PC-9 (cell line): ENCODE results near the gene ZNF33B. TPM values are rescaled to one million over a fixed set of nuclear protein-coding genes. Genes with fewer than 3 reads are reported as not detected.

Experiments
- BruUV-seq: library from RNA; stranded (reverse); fragments of 400-500 nt; replicated peaks from 2 replicates; lab custom pipeline; 2021; lab: Mats Ljungman, UMichigan
- CTCF ChIA-PET: fragments of 300-600 bp; sonication (Branson Sonifier 250); formaldehyde crosslinking; loops from one replicate; lab custom pipeline; 2022; ENCODE audit warnings: antibody characterized with exemption; lab: Charles Lee
- POLR2A ChIA-PET: fragments of 300-600 bp; sonication (Branson Sonifier 250); formaldehyde crosslinking; loops from one replicate; lab custom pipeline; 2022; ENCODE audit warnings: antibody characterized with exemption; ENCODE audit not compliant: unreplicated experiment; lab: Charles Lee
- DNase-seq, 2 experiments: peaks; one replicate each; pipeline versions ENCODE4 v3.0.0 to v3.0.0-alpha.2; 2015 to 2022; ENCODE audit warnings: mixed read lengths in 1 of 2
- H2AFZ ChIP-seq: fragments of 200-600 bp; sonication (generic); 2 replicates; pipeline ENCODE4 v1.8.1; 2017; ENCODE audit warnings: antibody characterized with exemption
- H3F3A ChIP-seq: fragments of 200-600 bp; sonication (generic); 2 replicates; pipeline ENCODE4 v1.8.1; 2017; ENCODE audit warnings: antibody characterized with exemption, mild to moderate bottlenecking, low read depth; ENCODE audit not compliant: insufficient read depth
- H3K27ac ChIP-seq: fragments of 200-600 bp; sonication (generic); 2 replicates; pipeline ENCODE4 v1.6.1; 2016; ENCODE audit warnings: mixed run types
- H3K27me3 ChIP-seq: fragments of 200-600 bp; sonication (generic); 2 replicates; pipeline ENCODE4 v1.6.1; 2016; ENCODE audit warnings: low read depth, mixed run types; ENCODE audit not compliant: insufficient read depth
- H3K36me3 ChIP-seq: fragments of 200-600 bp; sonication (generic); 2 replicates; pipeline ENCODE4 v1.6.1; 2016; ENCODE audit warnings: low read depth, mixed run types
- H3K4me1 ChIP-seq: fragments of 200-600 bp; sonication (generic); replicated peaks from 2 replicates; pipeline ENCODE4 v1.6.1; 2016; ENCODE audit warnings: mixed run types; ENCODE audit not compliant: insufficient read depth
- H3K4me2 ChIP-seq: fragments of 200-600 bp; sonication (generic); 2 replicates; pipeline ENCODE4 v1.6.1; 2017; ENCODE audit warnings: mixed run types
- H3K4me3 ChIP-seq: fragments of 200-600 bp; sonication (generic); 2 replicates; pipeline ENCODE4 v1.6.1; 2016; ENCODE audit warnings: mixed run types
- H3K79me2 ChIP-seq: fragments of 200-600 bp; sonication (generic); 2 replicates; pipeline ENCODE4 v1.6.1; 2017; ENCODE audit warnings: low read depth, mixed run types
- H3K9me2 ChIP-seq: fragments of 200-600 bp; sonication (generic); 2 replicates; pipeline ENCODE4 v1.8.1; 2017; ENCODE audit warnings: mild to moderate bottlenecking; ENCODE audit not compliant: insufficient read depth
- H3K9me3 ChIP-seq: fragments of 200-600 bp; sonication (generic); 2 replicates; pipeline ENCODE4 v1.8.1; 2016; ENCODE audit warnings: low read depth; ENCODE audit not compliant: insufficient read depth
- H4K20me1 ChIP-seq: fragments of 200-600 bp; sonication (generic); 2 replicates; pipeline ENCODE4 v1.8.1; 2017; ENCODE audit not compliant: insufficient read depth
- EZH2 ChIP-seq: fragments of 200-600 bp; sonication (generic); IDR thresholded peaks from 2 replicates; pipeline ENCODE4 v1.8.0; 2017; ENCODE audit warnings: antibody characterized with exemption, low read depth
- intact Hi-C: fragments of 100-400 bp; cut with micrococcal nuclease; formaldehyde crosslinking; loops from one replicate; pipeline ENCODE4 v1.10.0; 2022; ENCODE audit not compliant: unreplicated experiment
- total RNA-seq: library from RNA; stranded (reverse); gene quantifications from 2 replicates; pipeline ENCODE4 v1.2.3, GENCODE V29; 2021
- TF ChIP-seq, protein P1 (sequence below): fragments of 200-600 bp; sonication (generic); conservative IDR thresholded peaks from 2 replicates; pipeline ENCODE4 v1.6.1; 2017; ENCODE audit warnings: mixed run types, antibody characterized with exemption, mild to moderate bottlenecking, moderate library complexity

The ZNF33B gene
- total RNA-seq, 1 experiment from 2014 or later: 28.4 TPM

DNA sequence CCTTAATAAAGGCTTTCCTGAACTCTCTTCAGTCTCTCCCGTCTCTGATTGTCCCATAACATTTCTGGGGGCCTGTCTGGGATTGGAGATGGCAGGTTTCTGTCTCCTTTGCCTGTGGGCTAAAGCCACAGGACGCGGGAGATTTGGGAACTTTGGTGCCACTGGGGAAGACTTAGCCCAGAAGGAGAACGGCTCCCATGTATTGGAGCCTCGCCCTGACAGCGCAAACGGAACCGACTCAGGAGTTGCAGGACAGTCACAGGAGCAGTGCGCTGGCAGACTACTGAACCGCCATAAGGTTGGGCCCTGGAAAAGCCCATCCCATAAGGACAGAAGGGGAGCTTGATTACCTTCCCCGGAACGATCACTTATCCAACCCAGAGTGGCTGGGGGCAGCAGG, 7.1 kb upstream of the ZNF33B start:
- H3K9me2 ChIP-seq: no peaks in the 10 kb centered on the region
- peaks cover 25% of the 10 kb centered on the region for H3K4me1 ChIP-seq
- no peaks in the 10 kb centered on the region for H3K27me3 ChIP-seq
- H3F3A ChIP-seq: peaks cover 9% of the 10 kb centered on the region; the same call in 1 of the 2 replicates
- POLR2A ChIA-PET: no interaction called here
- H3K4me3 ChIP-seq: no peak overlapping the region
- no TSS peak for BruUV-seq
- H4K20me1 ChIP-seq: no peaks in the 10 kb centered on the region
- TF ChIP-seq, protein P1, sequence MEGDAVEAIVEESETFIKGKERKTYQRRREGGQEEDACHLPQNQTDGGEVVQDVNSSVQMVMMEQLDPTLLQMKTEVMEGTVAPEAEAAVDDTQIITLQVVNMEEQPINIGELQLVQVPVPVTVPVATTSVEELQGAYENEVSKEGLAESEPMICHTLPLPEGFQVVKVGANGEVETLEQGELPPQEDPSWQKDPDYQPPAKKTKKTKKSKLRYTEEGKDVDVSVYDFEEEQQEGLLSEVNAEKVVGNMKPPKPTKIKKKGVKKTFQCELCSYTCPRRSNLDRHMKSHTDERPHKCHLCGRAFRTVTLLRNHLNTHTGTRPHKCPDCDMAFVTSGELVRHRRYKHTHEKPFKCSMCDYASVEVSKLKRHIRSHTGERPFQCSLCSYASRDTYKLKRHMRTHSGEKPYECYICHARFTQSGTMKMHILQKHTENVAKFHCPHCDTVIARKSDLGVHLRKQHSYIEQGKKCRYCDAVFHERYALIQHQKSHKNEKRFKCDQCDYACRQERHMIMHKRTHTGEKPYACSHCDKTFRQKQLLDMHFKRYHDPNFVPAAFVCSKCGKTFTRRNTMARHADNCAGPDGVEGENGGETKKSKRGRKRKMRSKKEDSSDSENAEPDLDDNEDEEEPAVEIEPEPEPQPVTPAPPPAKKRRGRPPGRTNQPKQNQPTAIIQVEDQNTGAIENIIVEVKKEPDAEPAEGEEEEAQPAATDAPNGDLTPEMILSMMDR: no peak
- no peak for TF ChIP-seq EZH2
- H3K4me2 ChIP-seq: no peak overlapping the region
- CTCF ChIA-PET: no interaction called here
- H3K27ac ChIP-seq: no peak overlapping the region
- intact Hi-C loops: no loop called here
- DNase-seq: no peak
- no peaks in the 10 kb centered on the region for H3K79me2 ChIP-seq
- H3K9me3 ChIP-seq: no peaks in the 10 kb centered on the region; the same call in 1 of the 2 replicates
- H3K36me3 ChIP-seq: no peaks in the 10 kb centered on the region
- no peak overlapping the region for H2AFZ ChIP-seq

GRCh38 chr10:42645103-42645502, 6.7 kb upstream of the ZNF33B start:
- H3F3A ChIP-seq: peaks cover 9% of the 10 kb centered on the region; the same call in 1 of the 2 replicates
- ChIA-PET CTCF (no interaction called here), POLR2A (no interaction called here)
- no peak overlapping the region for H3K4me3 ChIP-seq
- H3K27me3 ChIP-seq: no peaks in the 10 kb centered on the region
- H3K36me3 ChIP-seq: no peaks in the 10 kb centered on the region
- no peaks in the 10 kb centered on the region; the same call in 1 of the 2 replicates for H3K9me3 ChIP-seq
- H2AFZ ChIP-seq: no peak overlapping the region
- H3K9me2 ChIP-seq: no peaks in the 10 kb centered on the region
- H3K27ac ChIP-seq: no peak overlapping the region
- no TSS peak for BruUV-seq
- H3K4me2 ChIP-seq: no peak overlapping the region
- no peaks in the 10 kb centered on the region for H4K20me1 ChIP-seq
- peaks cover 27% of the 10 kb centered on the region for H3K4me1 ChIP-seq
- H3K79me2 ChIP-seq: no peaks in the 10 kb centered on the region
- DNase-seq: peak in 1 of 2 experiments; percentile 44
- intact Hi-C loops: no loop called here
- TF ChIP-seq, protein P1: no peak
- TF ChIP-seq EZH2: no peak

DNA sequence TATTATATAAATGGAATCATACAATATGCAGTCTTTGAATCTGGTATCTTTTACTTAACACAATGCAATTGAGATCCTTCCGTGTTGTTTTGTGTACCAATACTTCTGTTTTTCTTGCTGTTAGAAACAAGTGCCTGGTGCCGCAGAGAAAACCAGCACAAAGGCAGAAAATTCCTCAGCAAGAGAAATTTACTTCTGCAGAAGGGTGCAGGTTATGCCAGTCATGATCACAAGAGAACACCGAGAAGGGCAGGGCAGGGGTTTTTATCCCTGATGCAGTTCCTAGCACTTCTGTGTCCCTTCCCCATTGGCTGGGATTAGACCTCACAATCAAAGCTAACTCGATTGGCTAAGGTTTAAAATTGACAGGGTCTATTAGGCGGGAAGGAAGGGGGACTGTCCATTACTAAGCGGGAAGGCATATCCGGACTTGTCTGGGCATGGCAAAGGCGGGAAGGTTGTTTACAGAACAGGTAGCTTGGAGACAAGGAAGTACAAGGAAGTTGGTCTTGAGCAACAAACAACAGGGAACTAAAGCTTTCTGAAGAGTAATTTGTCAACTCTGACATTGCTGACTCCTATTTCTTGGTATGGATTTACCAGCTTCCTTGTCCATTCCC, 2.4 kb upstream of the ZNF33B start:
- no peaks in the 10 kb centered on the region for H3F3A ChIP-seq
- no peaks in the 10 kb centered on the region for H4K20me1 ChIP-seq
- intact Hi-C loops: no loop called here
- no peaks in the 10 kb centered on the region; the same call in 1 of the 2 replicates for H3K9me3 ChIP-seq
- no peak overlapping the region for H2AFZ ChIP-seq
- no peak overlapping the region for H3K27ac ChIP-seq
- peak overlapping the region; percentile 30 for H3K4me2 ChIP-seq
- ChIA-PET POLR2A (no interaction called here), CTCF (no interaction called here)
- peak; percentile 55 to 94 for DNase-seq
- no peak overlapping the region for H3K4me3 ChIP-seq
- no peaks in the 10 kb centered on the region for H3K36me3 ChIP-seq
- H3K4me1 ChIP-seq: peaks cover 28% of the 10 kb centered on the region
- no peaks in the 10 kb centered on the region for H3K9me2 ChIP-seq
- no TSS peak for BruUV-seq
- H3K27me3 ChIP-seq: no peaks in the 10 kb centered on the region
- H3K79me2 ChIP-seq: peaks cover 10% of the 10 kb centered on the region; the same call in 1 of the 2 replicates
- TF ChIP-seq, protein P1: no peak
- no peak for TF ChIP-seq EZH2
